SK-N-MC (cell line): ENCODE results near the gene PXN.

ENCODE experiments used
- EZH2 ChIP-seq: fragments of 200-600 bp; sonication (generic); IDR thresholded peaks from one replicate; pipeline ENCODE4 v1.6.1; 2017; ENCODE audit warnings: antibody characterized with exemption
- POLR2AphosphoS5 ChIP-seq: IDR thresholded peaks from 2 replicates; pipeline ENCODE4 v1.6.1; 2012; ENCODE audit warnings: mild to moderate bottlenecking, low read depth, low read length, borderline replicate concordance

DNA sequence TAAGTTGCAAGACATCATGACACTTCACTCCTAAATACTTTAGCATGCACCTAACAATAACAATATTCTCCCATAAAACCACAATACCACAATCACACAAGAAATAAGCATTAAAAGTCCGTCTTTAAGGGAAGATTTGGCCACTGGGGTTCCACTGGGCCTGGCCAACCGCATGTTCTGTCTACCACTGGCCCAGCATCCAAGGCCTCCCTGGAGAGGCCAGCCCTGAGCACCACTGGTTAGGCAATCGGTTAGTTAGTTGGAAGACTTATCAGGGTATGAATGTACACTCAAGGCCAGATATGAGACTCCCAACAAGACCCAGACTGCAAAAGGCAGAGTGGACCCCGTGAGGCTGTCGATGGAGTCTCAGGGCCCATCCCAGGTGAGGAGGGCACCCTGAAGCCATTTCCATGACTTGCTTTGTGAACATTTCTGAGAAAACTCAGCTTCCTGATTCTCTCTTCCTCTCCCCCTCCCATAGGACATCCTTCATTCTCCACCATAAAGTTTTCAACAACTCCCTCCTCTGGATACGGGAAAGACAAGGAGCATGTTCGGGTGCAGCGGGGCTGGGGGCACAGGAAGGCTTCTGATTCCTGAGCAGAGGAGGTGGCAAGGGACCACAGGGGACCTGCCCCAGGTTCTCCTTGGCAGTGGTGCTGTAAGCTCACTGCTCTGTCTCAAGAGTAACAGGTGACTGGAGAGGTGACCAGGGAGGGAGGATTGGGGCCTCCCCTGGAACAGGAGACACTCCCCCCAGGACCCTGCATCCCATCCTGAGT lies 5.9 kb downstream of the PXN start:
- TF ChIP-seq EZH2: no peak
- no peak for TF ChIP-seq POLR2AphosphoS5
